OCI-LY1 (cell line): ENCODE data around the gene ARMH4.

ENCODE experiments used
- H2AFZ ChIP-seq: fragments of 200-600 bp; sonication (generic), shearing (Covaris generic); 2 replicates; pipeline ENCODE4 v1.6.0; 2014; ENCODE audit warnings: antibody characterized with exemption, mild to moderate bottlenecking, low read length
- H3F3A ChIP-seq: fragments of 200-600 bp; sonication (generic), shearing (Covaris generic); 2 replicates; pipeline ENCODE4 v1.6.0; 2014; ENCODE audit warnings: mild to moderate bottlenecking, antibody characterized with exemption, low read length, moderate library complexity; ENCODE audit not compliant: insufficient read depth
- H3K27ac ChIP-seq: fragments of 200-600 bp; sonication (generic); 2 replicates; pipeline ENCODE4 v1.5.1; 2014; ENCODE audit warnings: low read length, mixed run types, mild to moderate bottlenecking, low read depth; ENCODE audit not compliant: poor library complexity, severe bottlenecking
- H3K27me3 ChIP-seq: fragments of 200-600 bp; sonication (generic); 2 replicates; pipeline ENCODE4 v1.6.0; 2014; ENCODE audit warnings: antibody characterized with exemption, mild to moderate bottlenecking, low read length, moderate library complexity; ENCODE audit not compliant: insufficient read depth
- H3K36me3 ChIP-seq: fragments of 200-600 bp; sonication (generic); 2 replicates; pipeline ENCODE4 v1.6.1; 2014; ENCODE audit warnings: mild to moderate bottlenecking, antibody characterized with exemption, low read length, moderate library complexity, mixed read lengths; ENCODE audit not compliant: insufficient read depth
- H3K4me1 ChIP-seq: fragments of 200-600 bp; sonication (generic); 2 replicates; pipeline ENCODE4 v1.5.1; 2014; ENCODE audit warnings: mild to moderate bottlenecking, low read length, moderate library complexity; ENCODE audit not compliant: insufficient read depth, severe bottlenecking
- H3K4me2 ChIP-seq: fragments of 200-600 bp; sonication (generic), shearing (Covaris generic); 2 replicates; pipeline ENCODE4 v1.6.1; 2014; ENCODE audit warnings: low read length
- H3K4me3 ChIP-seq: fragments of 200-600 bp; sonication (generic); 2 replicates; pipeline ENCODE4 v1.5.1; 2014; ENCODE audit warnings: low read length, low read depth, mild to moderate bottlenecking, mixed read lengths; ENCODE audit not compliant: poor library complexity, severe bottlenecking
- H3K79me2 ChIP-seq: fragments of 200-600 bp; shearing (Covaris generic); 2 replicates; pipeline ENCODE4 v1.6.1; 2016; ENCODE audit warnings: mixed run types, low read length, mixed read lengths; ENCODE audit not compliant: insufficient read depth
- H3K9ac ChIP-seq: fragments of 200-600 bp; sonication (generic), shearing (Covaris generic); 2 replicates; pipeline ENCODE4 v1.6.1; 2014; ENCODE audit warnings: mild to moderate bottlenecking, low read length, mixed read lengths
- H3K9me2 ChIP-seq: fragments of 200-600 bp; sonication (generic), shearing (Covaris generic); 2 replicates; pipeline ENCODE4 v1.6.1; 2014; ENCODE audit warnings: low read depth, mild to moderate bottlenecking, low read length, mixed read lengths
- H3K9me3 ChIP-seq: fragments of 200-600 bp; shearing (Covaris generic); 2 replicates; pipeline ENCODE4 v1.6.1; 2014; ENCODE audit warnings: low read length, mixed read lengths
- H4K20me1 ChIP-seq: fragments of 200-600 bp; sonication (generic), shearing (Covaris generic); 2 replicates; pipeline ENCODE4 v1.6.0; 2016; ENCODE audit warnings: mild to moderate bottlenecking, low read length; ENCODE audit not compliant: insufficient read depth
- CTCF ChIP-seq: fragments of 200-600 bp; sonication (generic), shearing (Covaris generic); IDR thresholded peaks from 2 replicates; pipeline ENCODE4 v1.5.1; 2017; ENCODE audit warnings: mild to moderate bottlenecking, antibody characterized with exemption, low read length, moderate library complexity, mixed read lengths
- EZH2 ChIP-seq: fragments of 200-600 bp; sonication (generic), shearing (Covaris generic); IDR thresholded peaks from 2 replicates; pipeline ENCODE4 v1.8.0; 2017; ENCODE audit warnings: borderline replicate concordance, mixed run types, mild to moderate bottlenecking, antibody characterized with exemption, low read length, moderate library complexity, mixed read lengths

Gene ARMH4

GRCh38 chr14:58091883-58092630 is 60.0 kb downstream of the ARMH4 start:
- Histone ChIP-seq H3K9me3 (no peaks in the 10 kb centered on the region), H3K9ac (no peak overlapping the region), H2AFZ (no peak overlapping the region), H4K20me1 (no peaks in the 10 kb centered on the region), H3K27me3 (no peaks in the 10 kb centered on the region), H3K9me2 (no peaks in the 10 kb centered on the region), H3K79me2 (no peaks in the 10 kb centered on the region), H3F3A (no peaks in the 10 kb centered on the region), H3K27ac (no peak overlapping the region), H3K4me3 (no peak overlapping the region), H3K4me1 (no peaks in the 10 kb centered on the region), H3K36me3 (no peaks in the 10 kb centered on the region), H3K4me2 (no peak overlapping the region)
- TF ChIP-seq CTCF (no peak), EZH2 (no peak)

- H3K36me3 ChIP-seq: no peaks in the 10 kb centered on the region
- TF ChIP-seq EZH2: no peak
- no peak for TF ChIP-seq CTCF
- no peaks in the 10 kb centered on the region for H3K4me1 ChIP-seq
- no peak overlapping the region for H3K27ac ChIP-seq
- no peaks in the 10 kb centered on the region for H4K20me1 ChIP-seq
- no peak overlapping the region for H3K9ac ChIP-seq
- no peaks in the 10 kb centered on the region for H3K27me3 ChIP-seq
- H3K9me2 ChIP-seq: no peaks in the 10 kb centered on the region
- no peaks in the 10 kb centered on the region for H3F3A ChIP-seq
- H3K9me3 ChIP-seq: no peaks in the 10 kb centered on the region
- H3K4me2 ChIP-seq: no peak overlapping the region
- H3K4me3 ChIP-seq: no peak overlapping the region
- no peak overlapping the region for H2AFZ ChIP-seq
- no peaks in the 10 kb centered on the region for H3K79me2 ChIP-seq
Measured at GRCh38 chr14:58089612-58090011, 62.4 kb downstream of the ARMH4 start.

- no peak overlapping the region for H3K4me3 ChIP-seq
- no peaks in the 10 kb centered on the region for H3K9me3 ChIP-seq
- no peaks in the 10 kb centered on the region for H3K9me2 ChIP-seq
- TF ChIP-seq CTCF (no peak), EZH2 (no peak)
- H3K36me3 ChIP-seq: no peaks in the 10 kb centered on the region
- H3K79me2 ChIP-seq: no peaks in the 10 kb centered on the region
- no peaks in the 10 kb centered on the region for H3K4me1 ChIP-seq
- H3K4me2 ChIP-seq: no peak overlapping the region
- no peak overlapping the region for H3K27ac ChIP-seq
- no peaks in the 10 kb centered on the region for H4K20me1 ChIP-seq
- H3K9ac ChIP-seq: no peak overlapping the region
- H2AFZ ChIP-seq: no peak overlapping the region
- H3F3A ChIP-seq: no peaks in the 10 kb centered on the region
- H3K27me3 ChIP-seq: no peaks in the 10 kb centered on the region
Measured at GRCh38 chr14:58088961-58089360, 63.1 kb downstream of the ARMH4 start.
